PC-3 (cell line): Measurements from ENCODE around the gene IL17RC. TPM values are rescaled to one million over a fixed set of nuclear protein-coding genes. Genes with fewer than 3 reads are reported as not detected.

Experiments used
- ATAC-seq: fragments of 200-7000 bp; cut with Tn5 transposase; 2 replicates; pipeline ENCODE4 v1.9.1; 2020; ENCODE audit warnings: mild to moderate bottlenecking, moderate library complexity
- BruUV-seq: library from RNA; stranded (reverse); fragments of 400-500 nt; replicated peaks from 2 replicates; lab custom pipeline; 2021; lab: Mats Ljungman, UMichigan
- CTCF ChIA-PET: fragments of 300-600 bp; sonication (Branson Sonifier 250); formaldehyde crosslinking; loops from one replicate; lab custom pipeline; 2022; ENCODE audit warnings: antibody characterized with exemption; lab: Charles Lee
- POLR2A ChIA-PET: fragments of 300-600 bp; sonication (Branson Sonifier 250); formaldehyde crosslinking; loops from one replicate; lab custom pipeline; 2022; ENCODE audit warnings: antibody characterized with exemption; ENCODE audit not compliant: unreplicated experiment; lab: Charles Lee
- DNase-seq: peaks from one replicate; pipeline ENCODE4 v3.0.0-alpha.2; 2015
- H2AFZ ChIP-seq: fragments of 300-600 bp; sonication (generic); 2 replicates; pipeline ENCODE4 v1.6.0; 2016; ENCODE audit warnings: antibody characterized with exemption, low read length
- H3F3A ChIP-seq: fragments of 300-600 bp; sonication (generic); one replicate; pipeline ENCODE4 v1.6.0; 2017; ENCODE audit warnings: antibody characterized with exemption, low read length, control low read depth, mild to moderate bottlenecking; ENCODE audit not compliant: unreplicated experiment
- H3K27ac ChIP-seq: fragments of 300-600 bp; sonication (generic); 2 replicates; pipeline ENCODE4 v1.5.1; 2016; ENCODE audit warnings: mild to moderate bottlenecking, low read length
- H3K27me3 ChIP-seq: fragments of 300-600 bp; sonication (generic); 2 replicates; pipeline ENCODE4 v1.6.1; 2016; ENCODE audit warnings: low read length, mixed read lengths
- H3K36me3 ChIP-seq: fragments of 300-600 bp; sonication (generic); 2 replicates; pipeline ENCODE4 v1.6.1; 2016; ENCODE audit warnings: low read depth, mixed run types, low read length, mixed read lengths
- H3K4me1 ChIP-seq: fragments of 300-600 bp; sonication (generic); 2 replicates; pipeline ENCODE4 v1.5.1; 2016; ENCODE audit warnings: low read length; ENCODE audit not compliant: insufficient read depth
- H3K4me2 ChIP-seq: fragments of 300-600 bp; sonication (generic); 2 replicates; pipeline ENCODE4 v1.6.0; 2016; ENCODE audit warnings: low read length
- H3K4me3 ChIP-seq: fragments of 300-600 bp; sonication (generic); 2 replicates; pipeline ENCODE4 v1.5.1; 2016; ENCODE audit warnings: mild to moderate bottlenecking, low read length, mixed read lengths
- H3K79me2 ChIP-seq: fragments of 300-600 bp; sonication (generic); 2 replicates; pipeline ENCODE4 v1.6.1; 2017; ENCODE audit warnings: low read length, mixed read lengths
- H3K9ac ChIP-seq: fragments of 300-600 bp; sonication (generic); 2 replicates; pipeline ENCODE4 v1.6.0; 2016; ENCODE audit warnings: mild to moderate bottlenecking, low read length
- H3K9me2 ChIP-seq: fragments of 300-600 bp; sonication (generic); replicated peaks from 2 replicates; pipeline ENCODE4 v1.6.1; 2016; ENCODE audit warnings: mixed run types, low read length, mixed read lengths
- H3K9me3 ChIP-seq: fragments of 300-600 bp; sonication (generic); 2 replicates; pipeline ENCODE4 v1.6.1; 2016; ENCODE audit warnings: low read length, mixed read lengths
- H4K20me1 ChIP-seq: fragments of 300-600 bp; sonication (generic); 2 replicates; pipeline ENCODE4 v1.6.1; 2016; ENCODE audit warnings: low read length, mixed read lengths
- CTCF ChIP-seq: fragments of 300-600 bp; sonication (generic); conservative IDR thresholded peaks from 2 replicates; pipeline ENCODE4 v1.5.1; 2017; ENCODE audit warnings: antibody characterized with exemption, low read depth, mild to moderate bottlenecking, low read length
- EZH2 ChIP-seq: fragments of 300-600 bp; sonication (generic); IDR thresholded peaks from one replicate; pipeline ENCODE4 v1.6.1; 2017; ENCODE audit warnings: antibody characterized with exemption, mild to moderate bottlenecking, low read length; ENCODE audit not compliant: unreplicated experiment
- EZH2phosphoT487 ChIP-seq: fragments of 300-600 bp; sonication (generic); IDR thresholded peaks from 2 replicates; pipeline ENCODE4 v1.6.1; 2018; ENCODE audit warnings: mild to moderate bottlenecking, antibody characterized with exemption, low read length, borderline replicate concordance
- intact Hi-C: fragments of 100-400 bp; cut with micrococcal nuclease; formaldehyde crosslinking; loops from 2 replicates; pipeline ENCODE4 v1.9.0; 2023
- total RNA-seq: library from RNA; depleted of rRNA; stranded (reverse); fragments of >200 nt; gene quantifications from 2 replicates; pipeline ENCODE4 v1.2.3, GENCODE V29; 2014

IL17RC gene
- total RNA-seq, 1 experiment from 2014 or later = 116 TPM

GRCh38 chr3:9918261-9919038 is 1.6 kb downstream of the IL17RC start:
- H3K4me3 ChIP-seq = peak overlapping the region; percentile 75; the same call in 1 of the 2 replicates
- peaks cover 26% of the 10 kb centered on the region for H3K79me2 ChIP-seq
- ChIA-PET CTCF (no interaction called here), POLR2A (interaction anchor here (0.7 kb wide), 1 partner anchor 13 kb away, joined by 6 read pairs; no protein-coding TSS in a partner anchor)
- H3K4me1 ChIP-seq = peaks cover 49% of the 10 kb centered on the region
- H2AFZ ChIP-seq = no peak overlapping the region
- ATAC-seq = no peak
- 0 out of 2 replicates have a peak, but pooled peaks cover 2% of the 10 kb centered on the region for H3K36me3 ChIP-seq
- intact Hi-C loops = loop anchor here (5.0 kb wide), 2 partner anchors 36 to 56 kb away; partner anchors contain the start of gene CIDEC
- no peaks in the 10 kb centered on the region for H3K27me3 ChIP-seq
- no TSS peak for BruUV-seq
- H3K9me3 ChIP-seq = no peaks in the 10 kb centered on the region
- no peaks in the 10 kb centered on the region for H3F3A ChIP-seq
- peak overlapping the region; percentile 99 for H3K4me2 ChIP-seq
- no peak overlapping the region for H3K27ac ChIP-seq
- H3K9ac ChIP-seq = peak overlapping the region; percentile 94; the same call in 1 of the 2 replicates
- H4K20me1 ChIP-seq = no peaks in the 10 kb centered on the region
- no peaks in the 10 kb centered on the region for H3K9me2 ChIP-seq
- TF ChIP-seq EZH2phosphoT487 (no peak), EZH2 (no peak), CTCF (no peak)
- no peak for DNase-seq

- DNase-seq = no peak
- no peaks in the 10 kb centered on the region for H3F3A ChIP-seq
- H4K20me1 ChIP-seq = no peaks in the 10 kb centered on the region
- BruUV-seq = no TSS peak
- no peak overlapping the region for H2AFZ ChIP-seq
- H3K4me2 ChIP-seq = no peak overlapping the region
- no peak overlapping the region for H3K9ac ChIP-seq
- no peaks in the 10 kb centered on the region for H3K27me3 ChIP-seq
- H3K4me3 ChIP-seq = no peak overlapping the region
- peaks cover 17% of the 10 kb centered on the region for H3K36me3 ChIP-seq
- H3K9me2 ChIP-seq = no peaks in the 10 kb centered on the region
- ChIA-PET CTCF (no interaction called here), POLR2A (no interaction called here)
- intact Hi-C loops = no loop called here
- TF ChIP-seq CTCF (no peak), EZH2phosphoT487 (no peak), EZH2 (no peak)
- H3K27ac ChIP-seq = no peak overlapping the region
- H3K79me2 ChIP-seq = no peaks in the 10 kb centered on the region
- H3K4me1 ChIP-seq = peaks cover 8% of the 10 kb centered on the region
- H3K9me3 ChIP-seq = no peaks in the 10 kb centered on the region
- ATAC-seq = no peak
Observed at GRCh38 chr3:9928158-9928557, 11.3 kb downstream of the IL17RC start.

GRCh38 chr3:9930804-9931418 is 14.0 kb downstream of the IL17RC start:
- H3K4me1 ChIP-seq = peaks cover 31% of the 10 kb centered on the region
- ChIA-PET POLR2A (interaction anchor here (0.8 kb wide), 1 partner anchor 13 kb away, joined by 6 read pairs; no protein-coding TSS in a partner anchor), CTCF (interaction anchor here (0.6 to 1.4 kb wide), 4 partner anchors 14 to 109 kb away, joined by 3 to 6 read pairs (median 4); partner anchors contain the start of gene IL17RC)
- no peaks in the 10 kb centered on the region for H3K9me2 ChIP-seq
- H3K4me3 ChIP-seq = no peak overlapping the region
- no peaks in the 10 kb centered on the region for H3K27me3 ChIP-seq
- no peak overlapping the region for H3K4me2 ChIP-seq
- intact Hi-C loops = loop anchor here (5.0 kb wide), 1 partner anchor 214 kb away; no protein-coding TSS in a partner anchor
- BruUV-seq = no TSS peak
- H3K36me3 ChIP-seq = peaks cover 17% of the 10 kb centered on the region
- no peaks in the 10 kb centered on the region for H3K9me3 ChIP-seq
- no peaks in the 10 kb centered on the region for H3F3A ChIP-seq
- H3K79me2 ChIP-seq = peaks cover 16% of the 10 kb centered on the region
- DNase-seq (peak; percentile 28), ATAC-seq (no peak)
- H4K20me1 ChIP-seq = no peaks in the 10 kb centered on the region
- H3K27ac ChIP-seq = no peak overlapping the region
- H2AFZ ChIP-seq = no peak overlapping the region
- no peak overlapping the region for H3K9ac ChIP-seq
- TF ChIP-seq EZH2 = no peak
- peak; percentile 47 for TF ChIP-seq CTCF
- TF ChIP-seq EZH2phosphoT487 = no peak
